H1 (cell line): ENCODE results near the gene GPC6. TPM values are rescaled to one million over a fixed set of nuclear protein-coding genes. Genes with fewer than 3 reads are reported as not detected.

Experiments
- CTCF ChIA-PET: fragments of 300-600 bp; sonication (Branson Sonifier 250); formaldehyde crosslinking; loops from one replicate; lab custom pipeline; 2021; ENCODE audit not compliant: partially characterized antibody; lab: Charles Lee
- POLR2A ChIA-PET: fragments of 300-600 bp; sonication (Branson Sonifier 250); formaldehyde crosslinking; loops from one replicate; lab custom pipeline; 2021; ENCODE audit warnings: inconsistent platforms; ENCODE audit not compliant: partially characterized antibody; lab: Charles Lee
- DNase-seq, 2 experiments: peaks; one replicate each; pipeline versions ENCODE4 v3.0.0 to v3.0.0-alpha.2; 2010 to 2022; ENCODE audit warnings: low spot score in 2 of 2, low read depth in 1 of 2, mixed read lengths in 1 of 2
- FAIRE-seq: peaks from 2 replicates; lab custom pipeline; 2011; peaks lifted over from hg19 to GRCh38; lab: Jason Lieb, UNC
- H2AFZ ChIP-seq: 2 replicates; pipeline ENCODE4 v1.8.1; 2012; ENCODE audit warnings: low read length, inconsistent platforms
- H2AK5ac ChIP-seq: 2 replicates; pipeline ENCODE4 v1.6.1; 2013; ENCODE audit warnings: low read depth, low read length
- H2BK120ac ChIP-seq: replicated peaks from 2 replicates; pipeline ENCODE3; 2013; ENCODE audit warnings: low read depth, low read length, inconsistent platforms
- H2BK12ac ChIP-seq: 2 replicates; pipeline ENCODE4 v1.6.1; 2013; ENCODE audit warnings: low read depth, low read length
- H2BK15ac ChIP-seq: 2 replicates; pipeline ENCODE4 v1.6.1; 2013; ENCODE audit warnings: low read length
- H2BK20ac ChIP-seq: 2 replicates; pipeline ENCODE4 v1.6.1; 2013; ENCODE audit warnings: low read length
- H2BK5ac ChIP-seq: 2 replicates; pipeline ENCODE4 v1.6.1; 2013; ENCODE audit warnings: low read depth, low read length
- H3K14ac ChIP-seq: 2 replicates; pipeline ENCODE4 v1.6.1; 2013; ENCODE audit warnings: inconsistent platforms; ENCODE audit not compliant: insufficient read length
- H3K18ac ChIP-seq: 2 replicates; pipeline ENCODE4 v1.6.1; 2013; ENCODE audit warnings: low read length; ENCODE audit errors: extremely low read depth
- H3K23ac ChIP-seq: 2 replicates; pipeline ENCODE4 v1.6.1; 2013; ENCODE audit warnings: inconsistent platforms; ENCODE audit not compliant: insufficient read length
- H3K23me2 ChIP-seq: 2 replicates; pipeline ENCODE4 v1.6.1; 2013; ENCODE audit warnings: low read depth, low read length
- H3K27ac ChIP-seq: 2 replicates; pipeline ENCODE4 v1.6.1; 2011; ENCODE audit warnings: low read depth, low read length, inconsistent platforms
- H3K27me3 ChIP-seq, 4 experiments: replicated peaks in 1 of 4; 1 replicate in 1 of 4; 2 replicates in 3 of 4; pipeline versions ENCODE4 v1.6.1 to v1.8.1; 2011 to 2013; ENCODE audit warnings: low read length in 3 of 4, mild to moderate bottlenecking in 3 of 4, inconsistent platforms in 2 of 4, mixed read lengths in 2 of 4, moderate library complexity in 1 of 4; ENCODE audit not compliant: control insufficient read depth in 3 of 4, insufficient read depth in 3 of 4; ENCODE audit errors: extremely low read depth in 1 of 4
- H3K36me3 ChIP-seq, 4 experiments: 2 replicates each; pipeline versions ENCODE4 v1.6.1 to v1.8.1; 2011 to 2013; ENCODE audit warnings: mild to moderate bottlenecking in 4 of 4, low read length in 3 of 4, moderate library complexity in 2 of 4, control low read depth in 1 of 4, inconsistent platforms in 1 of 4; ENCODE audit not compliant: insufficient read depth in 4 of 4, control insufficient read depth in 2 of 4
- H3K4ac ChIP-seq: replicated peaks from 2 replicates; pipeline ENCODE3; 2013; ENCODE audit warnings: low read length, low read depth, mixed read lengths, inconsistent platforms; ENCODE audit not compliant: insufficient read length
- H3K4me1 ChIP-seq, 4 experiments: replicated peaks in 1 of 4; 1 replicate in 1 of 4; 2 replicates in 3 of 4; pipeline versions ENCODE4 v1.6.1 to v1.8.1; 2011 to 2013; ENCODE audit warnings: low read length in 3 of 4, inconsistent platforms in 2 of 4, mixed read lengths in 1 of 4; ENCODE audit not compliant: insufficient read depth in 4 of 4, control insufficient read depth in 3 of 4
- H3K4me2 ChIP-seq, 2 experiments: 2 replicates each; pipeline versions ENCODE4 v1.6.1 to v1.8.1; 2011 to 2013; ENCODE audit warnings: low read depth in 2 of 2, low read length in 2 of 2, control low read depth in 1 of 2, inconsistent platforms in 1 of 2, mild to moderate bottlenecking in 1 of 2; ENCODE audit not compliant: insufficient read depth in 1 of 2
- H3K4me3 ChIP-seq, 4 experiments: fragments of 200-600, 300-600 bp in 1 of 4; sonication (generic), shearing (Covaris generic), sonication (Bioruptor Twin) in 1 of 4; 2 replicates each; pipeline versions ENCODE4 v1.5.1 to v1.8.1; 2011 to 2016; ENCODE audit warnings: low read length in 4 of 4, low read depth in 3 of 4, control low read depth in 2 of 4, inconsistent platforms in 2 of 4, mild to moderate bottlenecking in 2 of 4, mixed read lengths in 1 of 4, moderate library complexity in 1 of 4; ENCODE audit not compliant: insufficient read depth in 2 of 4; ENCODE audit errors: extremely low read depth in 1 of 4
- H3K56ac ChIP-seq: replicated peaks from 2 replicates; pipeline ENCODE3; 2013; ENCODE audit warnings: low read depth, mild to moderate bottlenecking, mixed read lengths, low read length, inconsistent platforms; ENCODE audit not compliant: insufficient read length
- H3K79me1 ChIP-seq: 2 replicates; pipeline ENCODE4 v1.6.1; 2013; ENCODE audit warnings: low read depth, low read length, control low read depth
- H3K79me2 ChIP-seq, 2 experiments: 2 replicates each; pipeline versions ENCODE4 v1.6.1 to v1.8.1; 2012 to 2013; ENCODE audit warnings: low read length in 2 of 2, mild to moderate bottlenecking in 2 of 2, inconsistent platforms in 1 of 2; ENCODE audit not compliant: insufficient read depth in 2 of 2, control insufficient read depth in 1 of 2
- H3K9ac ChIP-seq, 4 experiments: replicated peaks in 1 of 4; 1 replicate in 1 of 4; 2 replicates in 3 of 4; pipeline versions ENCODE4 v1.6.1 to v1.8.1; 2011 to 2013; ENCODE audit warnings: low read depth in 3 of 4, low read length in 3 of 4, control low read depth in 2 of 4, mild to moderate bottlenecking in 2 of 4, moderate library complexity in 2 of 4, inconsistent platforms in 1 of 4; ENCODE audit errors: extremely low read depth in 1 of 4
- H3K9me3 ChIP-seq, 2 experiments: 2 replicates each; pipeline versions ENCODE4 v1.6.1 to v1.8.1; 2012 to 2013; ENCODE audit warnings: mild to moderate bottlenecking in 2 of 2, moderate library complexity in 2 of 2, control low read depth in 1 of 2, inconsistent platforms in 1 of 2, low read depth in 1 of 2, low read length in 1 of 2, mixed read lengths in 1 of 2; ENCODE audit not compliant: insufficient read depth in 2 of 2
- H4K20me1 ChIP-seq, 2 experiments: replicated peaks in 1 of 2; 2 replicates each; pipeline versions ENCODE3 to v1.8.1; 2011 to 2013; ENCODE audit warnings: inconsistent platforms in 2 of 2, low read length in 2 of 2, mild to moderate bottlenecking in 1 of 2; ENCODE audit not compliant: insufficient read depth in 2 of 2, control insufficient read depth in 1 of 2
- H4K5ac ChIP-seq: 2 replicates; pipeline ENCODE4 v1.6.1; 2013; ENCODE audit warnings: low read length, low read depth, mixed read lengths, inconsistent platforms; ENCODE audit not compliant: insufficient read length
- H4K8ac ChIP-seq: 2 replicates; pipeline ENCODE4 v1.8.0; 2013; ENCODE audit warnings: mild to moderate bottlenecking, moderate library complexity, low read length, inconsistent platforms; ENCODE audit not compliant: insufficient read depth; ENCODE audit errors: extremely low read depth
- H4K91ac ChIP-seq: replicated peaks from 2 replicates; pipeline ENCODE3; 2013; ENCODE audit warnings: low read length, mixed read lengths, inconsistent platforms; ENCODE audit not compliant: insufficient read length
- CBX8 ChIP-seq: fragments of 300-800, 300-1000 bp; sonication (generic); IDR thresholded peaks from 2 replicates; pipeline ENCODE4 v1.7.1; 2016; ENCODE audit warnings: low read depth, low read length, borderline replicate concordance
- CHD1 ChIP-seq: IDR thresholded peaks from 2 replicates; pipeline ENCODE4 v1.6.1; 2012; ENCODE audit warnings: low read depth, low read length, improper control_type of control experiment
- GABPA ChIP-seq: IDR thresholded peaks from 2 replicates; pipeline ENCODE4 v1.6.1; 2011; ENCODE audit warnings: mild to moderate bottlenecking, low read length, moderate library complexity, borderline replicate concordance; ENCODE audit not compliant: insufficient read depth
- KDM1A ChIP-seq: fragments of 200-600, 300-600 bp; sonication (generic); IDR thresholded peaks from 2 replicates; pipeline ENCODE4 v1.7.1; 2016; ENCODE audit warnings: mild to moderate bottlenecking, low read length, borderline replicate concordance
- POLR2A ChIP-seq, 2 experiments: IDR thresholded peaks; 1 replicate in 1 of 2; 2 replicates in 1 of 2; pipeline ENCODE4 v1.6.1; 2011; ENCODE audit warnings: low read depth in 2 of 2, low read length in 2 of 2, mild to moderate bottlenecking in 2 of 2; ENCODE audit errors: control extremely low read depth in 1 of 2
- POLR2AphosphoS5 ChIP-seq: IDR thresholded peaks from 2 replicates; pipeline ENCODE4 v1.6.1; 2011; ENCODE audit warnings: low read depth, low read length
- RAD21 ChIP-seq, 2 experiments: IDR thresholded peaks in 1 of 2; conservative IDR thresholded peaks in 1 of 2; 2 replicates each; pipeline ENCODE4 v1.6.1; 2011; ENCODE audit warnings: low read depth in 2 of 2, low read length in 2 of 2, improper control_type of control experiment in 1 of 2, inconsistent platforms in 1 of 2, mild to moderate bottlenecking in 1 of 2, moderate library complexity in 1 of 2
- RNF2 ChIP-seq: fragments of 200-900, 300-1000 bp; sonication (generic); IDR thresholded peaks from 2 replicates; pipeline ENCODE4 v1.7.1; 2016; ENCODE audit warnings: borderline replicate concordance, low read depth, mild to moderate bottlenecking, antibody characterized with exemption, low read length; ENCODE audit not compliant: poor library complexity, severe bottlenecking; ENCODE audit errors: missing control alignments
- RXRA ChIP-seq: IDR thresholded peaks from 2 replicates; pipeline ENCODE4 v1.6.1; 2011; ENCODE audit warnings: low read depth, mild to moderate bottlenecking, low read length, moderate library complexity; ENCODE audit not compliant: insufficient read depth
- SIN3A ChIP-seq, 2 experiments: IDR thresholded peaks in 1 of 2; conservative IDR thresholded peaks in 1 of 2; 2 replicates each; pipeline ENCODE4 v1.6.1; 2011 to 2012; ENCODE audit warnings: low read length in 2 of 2, improper control_type of control experiment in 1 of 2, low read depth in 1 of 2, mild to moderate bottlenecking in 1 of 2
- SP2 ChIP-seq: IDR thresholded peaks from 2 replicates; pipeline ENCODE4 v1.6.1; 2012; ENCODE audit warnings: mild to moderate bottlenecking, low read length, inconsistent platforms
- WGBS, 2 experiments: shearing (Covaris generic) in 1 of 2; methylation state at CpG; one replicate each; pipeline versions ENCODE4 v1.1.6 to v1.1.7; 2013 to 2015; ENCODE audit warnings: low lambda C conversion rate in 2 of 2, mixed read lengths in 2 of 2, inconsistent platforms in 1 of 2, low coverage in 1 of 2, missing lambda C conversion rate in 1 of 2; ENCODE audit not compliant: insufficient replicate concordance in 2 of 2, insufficient coverage in 1 of 2, insufficient read length in 1 of 2; ENCODE audit errors: extremely low coverage in 1 of 2, missing lambda C conversion rate in 1 of 2; 5-methylcytosine and 5-hydroxymethylcytosine counted together
- polyA plus RNA-seq, 7 experiments: library from polyadenylated mRNA; depleted of rRNA in 3 of 7; stranded (reverse) in 5 of 7; unstranded in 2 of 7; fragments of >200 nt in 5 of 7; fragments of 200-250 nt in 2 of 7; gene quantifications; 1 replicate in 5 of 7; 2 replicates in 1 of 7; 4 replicates in 1 of 7; pipeline versions ENCODE4 v1.2.1 to v1.2.3, GENCODE V29; 2011 to 2013; ENCODE audit warnings: missing spikeins in 2 of 7, mixed read lengths in 2 of 7
- total RNA-seq: library from RNA; stranded (reverse); fragmentation: NEBNext Ultra II Directional; extraction: Animal tissue kit (Norgen Biotek cat#: 25700); gene quantifications from 2 replicates; pipeline ENCODE4 v1.2.1, GENCODE V29; 2021
- TF ChIP-seq, protein P1 (sequence below): IDR thresholded peaks from 2 replicates; pipeline ENCODE4 v1.6.1; 2012; ENCODE audit warnings: inconsistent platforms

The GPC6 gene
- total and polyA plus RNA-seq, 2 of the 8 experiments (the other 6 are each of a cell fraction or from before 2014, with no cell fraction given), result 5.4 to 12.0 TPM

DNA sequence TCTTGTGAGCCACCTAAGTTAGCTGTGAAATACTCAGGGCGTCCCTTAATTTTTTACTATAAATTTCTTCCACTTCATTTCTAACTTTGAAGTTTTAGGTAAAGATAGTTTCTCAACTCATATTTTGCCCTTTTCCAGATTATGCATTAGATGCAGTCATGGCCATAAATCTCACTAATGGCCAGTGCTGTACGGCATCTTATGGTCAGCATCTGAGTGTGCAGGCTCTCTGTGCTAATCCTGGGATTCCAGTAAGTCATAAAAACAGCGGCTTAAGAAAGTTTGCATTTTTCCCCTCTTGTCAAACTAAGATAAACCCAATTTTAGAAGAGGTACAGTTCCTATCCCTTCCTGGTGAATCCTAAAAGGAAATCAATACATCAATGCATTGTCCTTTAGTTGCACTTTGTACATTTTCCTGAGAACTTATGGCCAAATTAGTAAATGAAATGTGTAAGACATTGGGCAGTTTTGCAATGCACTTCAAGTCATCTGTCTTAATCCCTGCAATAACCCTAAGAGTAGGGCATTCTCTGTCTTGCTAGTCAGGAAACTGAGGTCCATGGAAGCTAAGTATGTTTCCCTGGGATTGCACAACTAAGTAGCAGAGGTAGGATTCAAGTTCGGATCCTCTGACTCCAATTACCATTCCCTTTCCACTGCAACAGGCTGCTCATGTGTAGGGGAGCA lies 1106.7 kb downstream of the GPC6 start:
- Histone ChIP-seq H3K23ac (no peak overlapping the region), H3K14ac (no peak overlapping the region), H4K91ac (no peak overlapping the region), H3K23me2 (no peaks in the 10 kb centered on the region), H3K4ac (no peak overlapping the region), H3K56ac (no peak overlapping the region), H2BK15ac (no peak overlapping the region), H3K36me3 (no peaks in the 10 kb centered on the region), H2AFZ (no peak overlapping the region), H2BK12ac (no peak overlapping the region), H2AK5ac (no peak overlapping the region), H3K4me2 (no peak overlapping the region), H2BK5ac (no peak overlapping the region), H3K18ac (no peak overlapping the region), H4K8ac (no peak overlapping the region), H3K9me3 (no peaks in the 10 kb centered on the region), H4K5ac (no peak overlapping the region), H3K27me3 (no peaks in the 10 kb centered on the region), H3K4me3 (no peak overlapping the region), H3K4me1 (no peaks in the 10 kb centered on the region; a peak in 1 of 7 replicates), H2BK120ac (no peak overlapping the region), H3K27ac (no peak overlapping the region), H2BK20ac (no peak overlapping the region), H3K79me1 (no peaks in the 10 kb centered on the region), H3K79me2 (no peaks in the 10 kb centered on the region), H3K9ac (no peak overlapping the region), H4K20me1 (no peaks in the 10 kb centered on the region)
- DNase-seq (no peak), FAIRE-seq (no peak)
- TF ChIP-seq POLR2A (IDR thresholded peaks at IDR 0.05; ENCODE audit: control extremely low read depth in 1 of 2, low read depth in 2 of 2, low read length in 2 of 2) (no peak), KDM1A (no peak), GABPA (no peak), SP2 (no peak), RXRA (no peak), CHD1 (no peak), POLR2AphosphoS5 (no peak), RNF2 (no peak), SIN3A (conservative IDR thresholded peaks at IDR 0.05 in 1 of 2, IDR thresholded peaks at IDR 0.05 in 1 of 2; ENCODE audit: low read depth in 1 of 2, low read length in 2 of 2) (no peak), RAD21 (IDR thresholded peaks at IDR 0.05 in 1 of 2, conservative IDR thresholded peaks at IDR 0.05 in 1 of 2; ENCODE audit: low read depth in 2 of 2, low read length in 2 of 2) (no peak), CBX8 (no peak)
- TF ChIP-seq, protein P1, sequence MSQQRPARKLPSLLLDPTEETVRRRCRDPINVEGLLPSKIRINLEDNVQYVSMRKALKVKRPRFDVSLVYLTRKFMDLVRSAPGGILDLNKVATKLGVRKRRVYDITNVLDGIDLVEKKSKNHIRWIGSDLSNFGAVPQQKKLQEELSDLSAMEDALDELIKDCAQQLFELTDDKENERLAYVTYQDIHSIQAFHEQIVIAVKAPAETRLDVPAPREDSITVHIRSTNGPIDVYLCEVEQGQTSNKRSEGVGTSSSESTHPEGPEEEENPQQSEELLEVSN, result no peak
- CTCF ChIA-PET, result interaction anchor here (1.1 kb wide), 1 partner anchor 12 kb away, joined by 3 read pairs; no protein-coding TSS in a partner anchor
- WGBS, 2 experiments, result 95% methylated on average over 4 of the region's 4 CpGs; no CpG with 5 or more reads in 1 of the 2 experiments
- POLR2A ChIA-PET, result no interaction called here
